ENCODE measurements around the gene COX7C.
"Not testable (repeated sequence)": the region's sequence is repeated elsewhere in the genome, so short reads cannot be mapped to it uniquely, and the experiment has no call there.

The COX7C gene, protein sequence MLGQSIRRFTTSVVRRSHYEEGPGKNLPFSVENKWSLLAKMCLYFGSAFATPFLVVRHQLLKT
- total RNA-seq, result 138 to 187 reads per million in 2 donors

DNA sequence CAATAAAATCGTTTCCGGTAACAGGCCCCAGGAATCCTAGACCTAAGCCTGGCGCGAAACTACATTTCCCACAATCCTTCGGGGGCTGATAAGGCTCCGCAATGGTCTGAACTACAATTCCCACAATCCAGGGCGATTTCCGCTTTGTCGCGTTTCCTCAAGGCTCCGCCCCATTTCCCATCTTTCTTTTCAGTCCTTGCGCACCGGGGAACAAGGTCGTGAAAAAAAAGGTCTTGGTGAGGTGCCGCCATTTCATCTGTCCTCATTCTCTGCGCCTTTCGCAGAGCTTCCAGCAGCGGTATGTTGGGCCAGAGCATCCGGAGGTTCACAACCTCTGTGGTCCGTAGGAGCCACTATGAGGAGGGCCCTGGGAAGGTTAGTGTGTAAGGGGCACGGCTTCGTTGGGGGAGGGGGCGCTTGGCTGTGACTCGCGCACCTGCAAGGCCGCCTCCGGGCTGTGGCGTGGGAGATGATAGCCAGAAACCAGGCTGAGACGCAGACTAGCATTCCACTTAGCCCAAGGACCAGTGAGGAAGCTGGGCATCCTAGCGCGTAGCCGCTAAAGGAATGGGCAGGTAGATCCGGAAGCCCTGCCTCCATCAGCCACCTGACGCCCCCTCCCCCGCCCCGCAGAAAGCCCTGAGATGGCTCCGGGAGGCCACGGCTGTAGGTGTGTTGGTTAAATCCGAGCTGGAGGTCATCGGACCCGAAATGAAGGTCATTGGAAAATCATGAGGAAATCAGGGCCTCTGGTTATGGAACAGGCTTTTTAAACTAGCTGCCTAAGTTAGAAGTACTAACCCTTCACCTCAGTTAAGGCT is at the start of gene COX7C:
Gene COX7C (plus strand): TSS at position 186 of the 821 bp plus-strand sequence. CDS start 115 bp downstream, at position 301.
- DNase-seq, result peak; percentile 85

DNA sequence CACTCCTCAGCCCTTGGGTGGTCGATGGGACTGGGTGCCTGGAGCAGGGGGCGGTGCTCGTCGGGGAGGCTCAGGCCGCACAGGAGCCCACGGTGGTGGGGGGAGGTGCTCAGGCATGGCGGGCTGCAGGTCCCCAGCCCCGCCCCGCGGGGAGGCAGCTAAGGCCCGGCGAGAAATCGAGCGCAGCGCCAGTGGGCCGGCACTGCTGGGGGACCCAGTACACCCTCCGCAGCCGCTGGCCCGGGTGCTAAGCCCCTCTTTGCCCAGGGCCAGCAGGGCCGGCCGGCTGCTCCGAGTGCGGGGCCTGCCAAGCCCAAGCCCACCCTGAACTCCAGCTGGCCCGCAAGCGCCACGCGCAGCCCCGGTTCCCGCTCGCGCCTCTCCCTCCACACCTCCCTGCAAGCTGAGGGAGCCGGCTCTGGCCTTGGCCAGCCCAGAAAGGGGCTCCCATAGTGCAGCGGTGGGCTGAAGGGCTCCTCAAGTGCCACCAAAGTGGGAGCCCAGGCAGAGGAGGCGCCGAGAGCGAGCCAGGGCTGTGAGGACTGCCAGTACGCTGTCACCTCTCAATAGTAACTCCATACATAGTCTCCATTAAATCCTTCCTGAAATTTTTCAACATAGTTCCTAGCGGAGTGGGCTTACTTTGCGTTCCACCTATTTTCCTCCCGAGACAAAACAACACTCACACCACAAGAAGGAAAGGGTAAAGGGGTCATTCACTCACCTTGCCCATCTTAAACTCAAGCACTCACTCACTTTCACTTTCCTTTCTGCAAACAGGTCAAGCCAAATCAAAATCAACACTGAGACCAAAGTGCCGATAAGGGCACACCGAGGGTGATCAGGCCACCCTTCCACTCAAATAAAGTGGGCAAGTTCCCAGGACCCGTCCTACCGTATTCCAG is 48.0 kb upstream of the COX7C start:
- DNase-seq, result not testable (repeated sequence)

DNA sequence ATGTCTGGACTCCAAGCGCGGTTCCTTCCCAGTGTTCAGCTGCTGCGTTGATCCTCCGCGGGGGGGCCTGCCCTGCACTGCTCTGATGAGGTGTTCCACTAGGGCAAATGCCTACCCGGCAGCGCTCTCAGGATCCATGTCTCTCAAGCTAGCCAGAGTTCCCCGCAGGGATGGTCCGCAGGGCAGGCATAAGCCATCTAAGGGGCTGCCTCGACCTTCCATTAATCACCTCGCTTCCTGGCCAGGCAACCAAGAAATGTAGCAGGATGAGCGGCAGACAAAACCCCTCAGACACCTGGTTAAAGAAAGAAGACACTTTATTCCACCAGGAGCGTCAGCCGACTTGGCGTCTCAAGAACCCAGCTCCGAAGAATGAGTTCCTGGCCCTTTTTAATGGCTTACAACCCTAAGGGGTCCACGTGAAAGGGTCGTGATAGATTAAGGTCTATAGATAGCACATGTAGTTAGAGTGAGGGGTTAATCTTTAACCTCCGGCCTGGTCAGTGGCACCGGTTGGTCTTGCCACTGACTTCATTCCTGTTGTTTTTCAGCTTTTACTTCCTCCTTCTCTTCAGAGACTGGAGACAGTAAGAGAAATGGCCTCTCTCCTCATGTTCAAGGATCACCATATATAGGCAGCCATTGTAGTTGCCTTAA is 47.2 kb upstream of the COX7C start:
- DNase-seq, result no peak

DNA sequence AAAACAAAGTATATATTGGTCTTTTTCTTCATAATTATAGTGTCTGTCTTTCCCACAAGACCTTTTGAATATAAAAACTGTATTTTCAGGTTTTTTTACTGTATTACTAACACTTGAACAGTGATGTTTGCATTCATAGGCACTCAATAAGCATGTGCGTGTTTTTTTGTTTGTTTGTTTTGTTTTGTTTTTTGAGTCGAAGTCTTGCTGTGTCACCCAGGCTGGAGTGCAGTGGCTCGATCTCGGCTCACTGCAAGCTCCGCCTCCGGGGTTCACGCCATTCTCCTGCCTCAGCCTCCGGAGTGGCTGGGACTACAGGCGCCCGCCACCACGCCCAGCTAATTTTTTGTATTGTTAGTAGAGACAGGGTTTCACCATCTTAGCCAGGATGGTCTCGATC is 46.6 kb upstream of the COX7C start:
- DNase-seq, result not testable (repeated sequence)

DNA sequence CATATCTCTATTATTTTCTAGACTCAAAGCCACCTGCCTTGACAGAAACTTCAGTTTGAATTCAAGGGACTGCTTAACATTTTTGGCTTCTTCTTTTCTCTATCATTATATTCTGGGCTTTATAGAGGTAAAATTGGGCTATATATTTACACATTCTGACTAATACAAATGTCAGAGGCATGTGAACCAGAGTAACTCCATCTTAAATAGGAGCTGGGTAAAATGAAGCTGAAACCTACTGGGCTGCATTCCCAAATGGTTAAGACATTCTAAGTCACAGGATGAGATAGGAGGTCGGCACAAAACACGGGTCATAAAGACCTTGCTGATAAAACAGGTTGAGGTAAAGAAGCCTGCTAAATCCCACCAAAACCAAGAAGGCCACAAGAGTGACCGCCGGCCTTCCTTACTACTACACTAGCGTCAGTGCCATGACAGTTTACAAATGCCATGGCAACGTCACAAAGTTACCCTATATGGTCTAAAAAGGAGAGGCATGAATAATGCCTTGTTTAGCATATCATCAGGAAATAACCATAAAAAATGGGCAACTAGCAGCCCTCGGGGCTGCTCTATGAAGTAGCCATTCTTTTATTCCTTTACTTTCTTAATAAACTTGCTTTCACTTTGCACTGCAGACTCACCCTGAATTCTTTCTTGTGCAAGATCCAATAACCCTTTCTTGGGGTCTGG is 44.8 kb upstream of the COX7C start:
- no peak for DNase-seq

DNA sequence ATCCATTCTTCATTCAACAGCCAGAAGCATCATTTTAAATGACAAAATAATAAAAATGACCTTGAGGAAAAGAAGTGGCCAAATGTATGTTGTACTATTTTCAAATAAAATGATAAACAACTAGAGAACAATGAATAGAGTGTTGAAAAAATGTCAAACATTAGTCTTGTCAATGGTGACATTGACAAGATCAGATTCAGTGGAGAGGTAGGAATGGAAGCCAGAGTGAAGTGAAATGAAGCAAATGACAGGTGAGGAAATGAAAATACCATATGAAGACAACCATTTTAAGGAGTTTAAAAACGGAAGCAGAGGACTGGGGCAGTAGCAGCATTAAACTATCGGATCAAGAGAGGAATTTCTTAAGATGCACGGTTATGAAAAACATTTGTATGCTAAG is 38.2 kb upstream of the COX7C start:
- DNase-seq, result no peak

DNA sequence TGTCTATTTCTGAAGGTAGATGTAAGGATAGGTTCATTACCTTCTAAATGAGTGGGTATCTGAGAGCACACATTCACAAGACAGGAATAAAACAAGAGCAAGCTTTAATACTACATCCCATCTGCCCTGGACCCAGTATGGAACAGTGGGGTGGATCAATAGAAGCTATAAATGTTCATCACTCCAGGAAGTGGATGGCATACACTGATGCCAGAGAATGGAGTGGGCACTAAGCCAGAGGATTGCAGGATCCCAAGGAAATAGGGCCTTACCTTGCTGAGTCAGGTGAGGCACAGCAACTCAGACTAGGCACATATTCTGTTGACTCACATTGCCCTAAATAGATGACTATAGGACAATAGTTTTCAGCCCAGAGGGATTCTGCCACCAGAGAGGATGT is 21.3 kb upstream of the COX7C start:
- DNase-seq, result no peak

DNA sequence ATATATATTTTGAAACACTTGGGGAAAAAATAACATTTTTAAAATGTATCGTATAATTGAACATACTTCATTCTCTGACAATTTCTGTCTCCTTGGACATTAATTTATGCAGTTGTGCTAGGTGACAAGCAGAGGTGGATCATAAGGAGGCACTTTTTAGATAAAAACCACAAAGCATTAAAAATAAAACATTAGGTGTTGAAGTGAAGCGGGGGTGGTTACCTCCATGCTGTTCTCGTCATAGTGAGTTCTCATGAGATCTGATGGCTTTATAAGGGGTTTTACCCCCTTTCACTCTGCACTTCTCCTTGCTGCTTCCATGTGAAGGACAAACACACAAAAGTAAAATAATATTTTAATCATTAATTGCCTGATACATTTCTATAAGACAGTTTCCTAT is 11.9 kb upstream of the COX7C start:
- DNase-seq, result no peak

DNA sequence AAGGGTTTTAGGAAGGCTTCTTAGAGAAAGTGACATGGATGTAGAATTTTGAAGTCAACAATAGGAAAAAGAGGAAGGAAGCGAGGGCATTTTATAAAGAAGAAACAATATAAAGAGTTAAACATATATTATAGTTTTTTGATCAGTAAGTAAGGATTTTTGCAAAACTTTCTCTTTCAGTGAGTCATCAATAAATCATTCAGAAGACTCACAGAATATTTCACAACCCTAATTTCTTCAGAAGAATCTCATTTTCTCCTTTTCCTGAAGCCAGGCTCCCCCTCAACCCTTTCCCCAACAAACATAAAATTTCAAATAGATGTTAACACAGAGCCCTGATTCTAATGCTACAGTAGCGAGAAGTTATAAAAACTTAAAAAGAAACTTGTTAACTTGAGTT is 4.3 kb upstream of the COX7C start:
- DNase-seq, result no peak

DNA sequence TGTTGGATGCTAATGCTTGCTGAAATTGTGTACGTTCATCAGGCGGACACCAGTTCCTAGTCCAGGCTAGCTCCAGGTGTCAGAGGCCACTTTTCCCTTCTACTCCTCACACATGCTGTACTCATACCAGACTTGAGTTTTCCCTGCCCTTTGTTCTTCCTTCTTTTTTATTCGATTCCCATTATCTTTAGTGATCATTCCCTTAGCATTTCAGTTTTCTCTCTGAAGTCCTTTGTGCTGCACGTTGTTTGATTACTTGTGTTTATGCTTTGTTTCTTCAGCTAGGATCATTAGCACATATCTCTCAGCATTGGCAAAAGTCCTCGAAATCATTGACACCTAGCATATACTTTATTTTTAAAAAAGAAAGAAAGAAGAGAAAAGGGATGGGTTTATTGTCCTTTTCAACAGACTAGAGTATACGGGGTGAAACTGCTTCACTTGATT is 409 bp upstream of the COX7C start:
- no peak for DNase-seq

DNA sequence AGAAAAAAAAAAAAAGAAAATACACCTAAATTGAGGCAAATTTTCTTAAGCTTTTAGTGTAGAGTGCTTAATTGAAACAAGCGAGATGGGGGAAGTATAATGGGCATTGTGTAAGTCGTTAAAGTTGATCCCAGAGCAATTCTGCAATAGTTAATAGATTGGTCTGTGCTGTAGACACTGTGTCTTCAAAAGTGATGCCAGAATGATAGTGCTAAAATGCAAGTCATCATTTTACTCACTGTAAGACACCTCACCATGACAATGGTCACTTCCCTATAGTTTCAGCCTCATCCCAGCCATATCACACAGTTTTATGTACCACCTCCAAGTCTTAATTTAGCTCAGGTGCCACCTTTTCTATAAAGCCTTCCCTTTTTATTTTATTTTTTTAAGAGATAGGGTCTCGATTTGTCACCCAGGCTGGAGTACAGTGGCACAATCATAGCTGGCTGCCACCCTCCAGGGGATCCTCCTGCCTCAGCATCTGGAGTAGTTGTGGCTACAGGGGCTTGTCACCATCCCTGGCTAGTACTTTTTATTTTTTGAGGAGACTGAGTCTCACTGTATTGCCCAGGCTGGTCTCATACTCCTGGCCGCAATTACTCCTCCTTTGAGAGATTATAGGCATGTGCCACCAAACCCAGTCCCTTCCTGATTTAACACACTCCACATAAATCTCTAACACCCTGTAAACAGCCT is 6.2 kb downstream of the COX7C start:
- no peak for DNase-seq

DNA sequence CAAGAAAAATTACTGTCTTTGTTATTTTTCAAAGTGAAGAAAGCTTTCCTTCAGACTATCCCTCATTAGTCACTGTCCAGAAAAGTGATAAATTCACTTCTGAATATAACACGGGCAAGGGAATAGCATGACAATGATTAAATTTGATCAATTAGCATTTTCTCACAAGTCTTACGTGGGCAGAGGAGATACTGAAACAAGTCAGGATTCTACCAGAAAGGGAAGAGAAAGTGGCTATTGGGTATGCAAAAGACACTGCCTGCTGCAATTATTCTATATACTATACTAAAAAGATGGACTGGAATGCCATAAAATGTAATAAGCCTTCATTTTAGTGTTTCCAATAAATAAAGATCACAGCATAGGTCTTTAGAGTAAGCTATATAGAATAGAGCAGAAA is 7.4 kb downstream of the COX7C start:
- no peak for DNase-seq

DNA sequence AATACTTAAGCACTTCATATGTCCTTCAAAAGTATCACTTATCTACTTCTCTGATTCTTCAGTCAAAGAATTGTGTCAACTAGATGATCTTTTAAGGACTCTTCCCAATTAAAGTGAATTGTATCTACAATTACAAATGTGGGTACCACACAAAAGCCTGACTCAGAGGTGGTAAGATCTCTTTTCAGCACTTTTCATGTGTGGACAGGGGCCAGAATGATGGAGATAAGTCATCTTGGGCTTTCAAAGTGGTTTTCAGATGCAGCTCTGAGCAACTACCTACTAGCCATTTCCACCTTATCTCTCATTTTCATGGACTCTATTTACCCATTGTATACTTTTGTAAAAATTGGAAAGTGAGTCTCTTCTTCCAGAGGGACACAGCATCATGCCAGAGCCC is 8.4 kb downstream of the COX7C start:
- no peak for DNase-seq

DNA sequence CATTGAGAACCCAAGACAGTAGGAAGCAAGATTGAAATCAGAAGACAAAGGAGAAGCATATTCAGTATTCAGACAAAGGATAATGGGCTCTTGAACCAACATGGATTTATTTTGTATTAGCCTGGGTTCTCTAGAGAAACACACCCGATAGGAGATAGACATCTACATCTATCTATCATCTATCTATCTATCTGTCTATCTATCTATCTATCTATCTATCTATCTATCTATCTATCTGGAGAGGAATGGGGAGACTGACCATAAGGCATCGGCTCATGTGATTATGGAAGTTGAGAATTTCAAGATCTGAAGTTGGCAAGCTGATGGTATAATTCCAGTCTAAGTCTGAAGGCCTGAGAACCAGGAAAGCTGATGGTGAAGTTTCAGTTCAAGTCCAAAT is 13.4 kb downstream of the COX7C start:
- no peak for DNase-seq

DNA sequence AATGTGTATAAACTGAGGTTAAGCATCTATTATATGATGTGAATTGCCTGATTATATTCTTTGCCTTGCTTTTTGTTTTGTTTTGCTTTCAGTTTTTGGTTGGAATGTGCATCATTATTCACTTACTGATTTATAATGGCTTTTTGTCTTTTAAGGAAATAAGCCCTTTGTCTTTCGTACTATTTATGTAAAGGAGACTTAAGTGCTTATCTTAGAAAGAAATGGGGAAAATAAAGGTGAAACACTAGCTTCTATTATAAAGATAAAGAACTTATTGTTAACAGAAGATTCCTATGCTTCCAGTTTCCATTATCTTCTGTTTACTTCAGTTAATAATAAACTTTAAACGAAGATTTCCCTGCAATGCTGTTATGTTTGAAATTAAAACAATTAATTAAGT is 23.3 kb downstream of the COX7C start:
- DNase-seq, result no peak

DNA sequence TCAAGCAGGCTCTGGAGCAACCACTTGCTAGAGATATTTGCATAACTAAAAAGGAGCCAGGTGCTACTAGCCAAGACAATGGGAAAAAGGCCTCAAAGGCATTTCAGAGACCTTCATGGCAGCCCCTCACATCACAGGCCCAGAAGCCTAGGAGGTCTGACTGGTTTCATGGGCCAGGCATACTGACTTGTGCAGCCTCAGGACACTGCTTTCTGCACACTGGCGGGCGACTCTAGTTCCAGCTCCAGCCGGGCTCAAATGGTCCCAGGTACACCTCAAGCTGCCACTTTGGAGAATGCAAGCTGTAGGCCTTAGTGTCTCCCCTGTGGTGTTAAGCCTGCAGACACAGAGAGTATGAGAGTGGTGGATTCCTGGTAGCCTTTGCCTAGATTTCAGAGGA is 27.1 kb downstream of the COX7C start:
- no peak for DNase-seq

DNA sequence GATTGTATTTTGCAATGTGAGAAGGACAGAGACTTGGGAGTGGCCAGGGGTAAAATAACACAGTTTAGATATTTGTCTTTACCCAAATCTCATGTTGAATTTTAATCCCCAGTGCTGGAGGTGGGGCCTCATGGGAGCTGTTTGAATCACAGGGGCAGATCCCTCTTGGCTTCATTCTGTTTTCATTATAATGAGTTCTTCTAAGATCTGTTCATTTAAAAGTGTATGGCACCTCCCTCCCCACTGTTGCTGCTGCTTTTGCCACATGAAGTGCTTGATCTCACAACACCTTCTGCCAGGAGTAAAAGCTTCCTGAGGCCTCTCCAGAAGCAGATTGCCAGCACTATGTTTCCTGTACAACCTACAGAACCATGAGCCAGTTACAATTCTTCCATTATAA is 28.1 kb downstream of the COX7C start:
- no peak for DNase-seq

DNA sequence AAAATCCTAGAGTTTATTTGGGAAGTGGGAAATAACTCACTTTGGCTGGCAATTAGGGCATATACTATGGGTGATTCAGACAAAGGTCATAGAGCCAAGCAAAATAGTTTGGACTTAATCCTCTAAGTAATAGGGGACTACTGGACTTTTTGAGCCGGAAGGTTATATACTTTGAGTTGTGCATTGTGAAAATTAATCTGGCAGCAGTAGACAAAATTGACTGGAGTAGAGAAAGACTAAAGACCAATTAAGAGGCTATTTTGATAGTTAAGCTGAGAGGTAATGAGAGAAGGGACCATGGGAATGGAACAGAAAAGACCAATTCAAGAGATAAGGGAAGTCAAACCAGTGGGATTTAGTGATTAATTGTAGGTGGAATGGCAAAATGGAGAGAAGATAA is 28.9 kb downstream of the COX7C start:
- no peak for DNase-seq

DNA sequence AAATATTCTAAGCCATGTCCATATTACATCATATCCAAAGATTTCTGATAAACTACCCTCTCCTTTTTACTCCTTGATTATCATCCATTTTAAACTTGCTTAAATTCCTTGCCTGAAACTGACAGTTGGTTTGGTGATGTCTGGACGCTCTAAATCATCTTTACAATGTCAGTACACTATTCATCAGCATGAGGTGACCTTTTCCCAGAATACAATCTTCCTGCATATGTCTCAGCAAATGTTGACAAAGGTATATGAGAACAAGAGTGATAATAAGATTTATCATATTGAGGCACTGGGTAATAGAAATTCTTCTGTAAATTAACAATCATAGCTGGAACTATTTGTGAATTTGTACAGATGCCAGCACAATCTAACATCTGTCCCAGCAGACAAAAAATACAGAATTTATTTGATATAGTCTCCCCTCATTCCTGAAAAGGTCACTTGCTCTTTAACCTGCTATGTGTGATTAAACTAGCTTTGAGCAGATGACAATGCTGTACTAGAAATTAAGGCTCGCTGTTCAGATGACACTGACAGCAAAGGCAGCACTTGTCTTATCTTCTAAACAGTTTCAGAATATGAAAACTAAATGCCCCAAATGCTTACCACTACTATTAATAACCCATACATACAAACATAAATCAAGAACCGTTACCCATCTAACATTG is 32.2 kb downstream of the COX7C start:
- DNase-seq, result no peak

DNA sequence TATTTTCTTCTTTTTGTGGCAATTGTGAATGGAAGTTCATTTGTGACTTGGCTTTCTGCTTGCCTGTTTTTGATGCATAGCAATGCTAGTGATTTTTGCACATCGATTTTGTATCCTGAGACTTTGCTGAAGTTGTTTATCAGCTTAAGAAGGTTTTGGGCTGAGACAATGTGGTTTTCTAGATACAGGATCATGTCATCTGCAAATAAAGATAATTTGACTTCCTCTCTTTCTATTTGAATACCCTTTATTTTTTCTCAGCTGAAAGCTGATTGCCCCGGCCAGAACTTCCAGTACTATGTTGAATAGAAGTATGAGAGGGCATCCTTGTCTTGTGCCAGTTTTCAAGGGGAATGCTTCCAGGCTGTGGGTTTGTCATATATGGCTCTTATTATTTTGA is 43.0 kb downstream of the COX7C start:
- not testable (repeated sequence) for DNase-seq

DNA sequence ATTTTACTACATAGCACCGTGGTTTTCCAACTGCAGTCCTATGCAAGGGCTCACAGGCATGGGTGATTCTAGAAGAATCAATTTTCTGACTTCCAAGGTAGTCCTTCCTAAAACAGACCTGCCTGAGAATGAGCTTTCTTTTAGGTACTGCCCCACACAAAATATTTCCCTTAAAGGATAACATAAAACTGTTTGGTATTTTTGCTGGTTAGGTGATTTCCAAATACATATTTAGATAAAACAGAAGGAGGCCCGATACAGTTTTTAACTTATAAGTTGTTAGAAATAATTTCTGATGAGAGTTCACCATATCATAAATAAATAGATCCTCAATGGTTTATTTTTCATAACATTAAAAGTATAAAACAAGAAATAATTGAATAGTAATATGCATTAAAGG is 46.4 kb downstream of the COX7C start:
- DNase-seq, result no peak
